Activated T-cell treated with anti-CD3 and anti-CD28 coated beads, Interleukin-2, amount 50 U/mL, for 72 hours (primary cell): Measurements from ENCODE around the gene RNF13. TPM values are rescaled to one million over a fixed set of nuclear protein-coding genes. Genes with fewer than 3 reads are reported as not detected.

Experiments
- ATAC-seq, 2 donors: fragments of 150-1000 bp; cut with Tn5 transposase; replicated peaks in 1 of 2; 2 replicates each; pipeline ENCODE4 v1.10.0; 2021; ENCODE audit warnings: moderate library complexity in 2 of 2, mild to moderate bottlenecking in 1 of 2
- DNase-seq, 2 donors: peaks; one replicate each; pipeline ENCODE4 v3.0.0; 2021 to 2022; ENCODE audit warnings: mixed read lengths in 1 of 2
- H3K27ac Mint-ChIP-seq: one replicate; pipeline ENCODE4 v1.8.0; 2022; ENCODE audit warnings: mild to moderate bottlenecking, moderate library complexity, mixed read lengths
- H3K27me3 Mint-ChIP-seq: one replicate; pipeline ENCODE4 v1.8.0; 2022; ENCODE audit warnings: low read depth, mixed read lengths
- H3K36me3 Mint-ChIP-seq, 2 donors: one replicate each; pipeline ENCODE4 v1.8.0; 2022; ENCODE audit warnings: mixed read lengths in 2 of 2, mild to moderate bottlenecking in 1 of 2; ENCODE audit not compliant: insufficient read depth in 2 of 2
- H3K4me1 Mint-ChIP-seq: one replicate; pipeline ENCODE4 v1.8.0; 2022; ENCODE audit warnings: low read depth, mixed read lengths
- H3K4me3 Mint-ChIP-seq, 2 donors: one replicate each; pipeline ENCODE4 v1.8.0; 2022; ENCODE audit warnings: mild to moderate bottlenecking in 2 of 2, mixed read lengths in 2 of 2, moderate library complexity in 2 of 2
- H3K9me3 Mint-ChIP-seq, 2 donors: one replicate each; pipeline ENCODE4 v1.8.0; 2022; ENCODE audit warnings: mixed read lengths in 2 of 2
- total RNA-seq, 2 donors: library from RNA; stranded (reverse); gene quantifications; one replicate each; pipeline ENCODE4 v1.2.3, GENCODE V29; 2022

The RNF13 gene
- total RNA-seq, 2 donors from 2014 or later: 45.0 to 47.3 TPM

- no peak for ATAC-seq
- no peak for DNase-seq
- H3K36me3 Mint-ChIP-seq: no peaks in the 10 kb centered on the region
- H3K27ac Mint-ChIP-seq: no peak overlapping the region
- H3K4me3 Mint-ChIP-seq: no peak overlapping the region
- no peaks in the 10 kb centered on the region for H3K27me3 Mint-ChIP-seq
- H3K4me1 Mint-ChIP-seq: peaks cover 11% of the 10 kb centered on the region
- no peaks in the 10 kb centered on the region for H3K9me3 Mint-ChIP-seq
These were observed 146.4 kb downstream of the RNF13 start for GRCh38 chr3:149959443-149959842.

- DNase-seq: no peak
- no peaks in the 10 kb centered on the region for H3K9me3 Mint-ChIP-seq
These were observed 150.5 kb downstream of the RNF13 start for GRCh38 chr3:149963485-149963884.

GRCh38 chr3:149964291-149964690, 151.3 kb downstream of the RNF13 start:
- Mint-ChIP-seq H3K9me3 (no peaks in the 10 kb centered on the region), H3K4me1 (peaks cover 5% of the 10 kb centered on the region), H3K27me3 (peaks cover 5% of the 10 kb centered on the region), H3K36me3 (no peaks in the 10 kb centered on the region), H3K4me3 (no peak overlapping the region), H3K27ac (no peak overlapping the region)
- no peak for DNase-seq
- no peak for ATAC-seq

More at GRCh38 chr3:149963485-149963884, 150.5 kb downstream of the RNF13 start:
- H3K4me3 Mint-ChIP-seq: no peak overlapping the region
- H3K36me3 Mint-ChIP-seq: no peaks in the 10 kb centered on the region
- no peaks in the 10 kb centered on the region for H3K27me3 Mint-ChIP-seq
- H3K27ac Mint-ChIP-seq: peak overlapping the region; percentile 55
- H3K4me1 Mint-ChIP-seq: peaks cover under 1% of the 10 kb centered on the region
- no peak for ATAC-seq

GRCh38 chr3:149965278-149965677, 152.3 kb downstream of the RNF13 start:
- peaks cover 6% of the 10 kb centered on the region for H3K4me1 Mint-ChIP-seq
- no peaks in the 10 kb centered on the region for H3K9me3 Mint-ChIP-seq
- H3K27ac Mint-ChIP-seq: no peak overlapping the region
- no peak for DNase-seq
- H3K4me3 Mint-ChIP-seq: no peak overlapping the region
- no peaks in the 10 kb centered on the region for H3K36me3 Mint-ChIP-seq
- H3K27me3 Mint-ChIP-seq: peaks cover 12% of the 10 kb centered on the region
- ATAC-seq: no peak

GRCh38 chr3:149967086-149967685, 154.2 kb downstream of the RNF13 start:
- ATAC-seq: no peak
- no peak for DNase-seq
- peak overlapping the region; percentile 42 for H3K27ac Mint-ChIP-seq
- H3K27me3 Mint-ChIP-seq: peaks cover 21% of the 10 kb centered on the region
- no peaks in the 10 kb centered on the region for H3K36me3 Mint-ChIP-seq
- H3K4me3 Mint-ChIP-seq: no peak overlapping the region
- H3K9me3 Mint-ChIP-seq: no peaks in the 10 kb centered on the region
- H3K4me1 Mint-ChIP-seq: peaks cover 12% of the 10 kb centered on the region

GRCh38 chr3:149968216-149968615, 155.2 kb downstream of the RNF13 start:
- Mint-ChIP-seq H3K4me1 (peaks cover 12% of the 10 kb centered on the region), H3K4me3 (no peak overlapping the region), H3K36me3 (no peaks in the 10 kb centered on the region), H3K9me3 (no peaks in the 10 kb centered on the region), H3K27me3 (peaks cover 26% of the 10 kb centered on the region), H3K27ac (no peak overlapping the region)
- DNase-seq (no peak), ATAC-seq (no peak)

- Mint-ChIP-seq H3K9me3 (no peaks in the 10 kb centered on the region), H3K4me3 (peak overlapping the region; percentile 82 to 96), H3K27ac (peak overlapping the region; percentile 82), H3K36me3 (no peaks in the 10 kb centered on the region), H3K4me1 (peaks cover 12% of the 10 kb centered on the region), H3K27me3 (peaks cover 29% of the 10 kb centered on the region)
- ATAC-seq (no peak), DNase-seq (no peak)
These were observed 156.3 kb downstream of the RNF13 start for GRCh38 chr3:149969110-149969939.

GRCh38 chr3:149969940-149970715, 157.1 kb downstream of the RNF13 start:
- peak overlapping the region; percentile 82 for H3K27ac Mint-ChIP-seq
- H3K4me3 Mint-ChIP-seq: peak overlapping the region; percentile 82 to 96
- H3K27me3 Mint-ChIP-seq: peaks cover 37% of the 10 kb centered on the region
- peak; percentile 65 to 72 for ATAC-seq
- no peaks in the 10 kb centered on the region for H3K36me3 Mint-ChIP-seq
- H3K4me1 Mint-ChIP-seq: peaks cover 12% of the 10 kb centered on the region
- peak; percentile 82 to 86 for DNase-seq
- no peaks in the 10 kb centered on the region for H3K9me3 Mint-ChIP-seq

- no peaks in the 10 kb centered on the region for H3K36me3 Mint-ChIP-seq
- peak within 1 kb of the TSS; percentile 87 to 96 for H3K4me3 Mint-ChIP-seq
- peak within 1 kb of the TSS; percentile 82 for H3K27ac Mint-ChIP-seq
- peaks cover 45% of the 10 kb centered on the region for H3K27me3 Mint-ChIP-seq
- peak; percentile 61 to 66 for ATAC-seq
- peaks cover 12% of the 10 kb centered on the region for H3K4me1 Mint-ChIP-seq
- H3K9me3 Mint-ChIP-seq: no peaks in the 10 kb centered on the region
- DNase-seq: peak; percentile 54 to 64
These were observed 157.8 kb downstream of the RNF13 start, which contains the start of gene PFN2 for GRCh38 chr3:149970716-149971402. PFN2 (minus strand) TSS chr3:149970895; CDS start chr3:149970856, 39 bp downstream.

- Mint-ChIP-seq H3K9me3 (no peaks in the 10 kb centered on the region), H3K36me3 (no peaks in the 10 kb centered on the region), H3K4me1 (peaks cover 12% of the 10 kb centered on the region), H3K4me3 (peak overlapping the region; percentile 87 to 95), H3K27me3 (peaks cover 45% of the 10 kb centered on the region), H3K27ac (peak overlapping the region; percentile 78)
- ATAC-seq (peak; percentile 12 to 25), DNase-seq (peak; percentile 31 to 33)
These were observed 158.5 kb downstream of the RNF13 start for GRCh38 chr3:149971403-149972075.

GRCh38 chr3:149975919-149976318, 162.9 kb downstream of the RNF13 start:
- Mint-ChIP-seq H3K4me1 (peaks cover 7% of the 10 kb centered on the region), H3K27me3 (peaks cover 33% of the 10 kb centered on the region), H3K9me3 (no peaks in the 10 kb centered on the region), H3K36me3 (no peaks in the 10 kb centered on the region), H3K27ac (no peak overlapping the region), H3K4me3 (no peak overlapping the region)
- DNase-seq (peak in 1 of 2 donors; percentile 3), ATAC-seq (peak in 1 of 2 donors; percentile 42)

- H3K27ac Mint-ChIP-seq: no peak overlapping the region
- H3K9me3 Mint-ChIP-seq: no peaks in the 10 kb centered on the region
- H3K4me3 Mint-ChIP-seq: no peak overlapping the region
These were observed 164.4 kb downstream of the RNF13 start for GRCh38 chr3:149977386-149977785.

More at GRCh38 chr3:149977386-149977785, 164.4 kb downstream of the RNF13 start:
- H3K27me3 Mint-ChIP-seq: peaks cover 22% of the 10 kb centered on the region
- H3K4me1 Mint-ChIP-seq: no peaks in the 10 kb centered on the region
- DNase-seq (no peak), ATAC-seq (no peak)
- H3K36me3 Mint-ChIP-seq: no peaks in the 10 kb centered on the region
